Suppressor macrophage (primary cell): Measurements from ENCODE around the gene HIPK2.

Source experiments
- DNase-seq, 4 experiments: peaks; one replicate each; pipeline ENCODE4 v3.0.0-alpha.2; 2020 to 2022

Gene HIPK2

DNA sequence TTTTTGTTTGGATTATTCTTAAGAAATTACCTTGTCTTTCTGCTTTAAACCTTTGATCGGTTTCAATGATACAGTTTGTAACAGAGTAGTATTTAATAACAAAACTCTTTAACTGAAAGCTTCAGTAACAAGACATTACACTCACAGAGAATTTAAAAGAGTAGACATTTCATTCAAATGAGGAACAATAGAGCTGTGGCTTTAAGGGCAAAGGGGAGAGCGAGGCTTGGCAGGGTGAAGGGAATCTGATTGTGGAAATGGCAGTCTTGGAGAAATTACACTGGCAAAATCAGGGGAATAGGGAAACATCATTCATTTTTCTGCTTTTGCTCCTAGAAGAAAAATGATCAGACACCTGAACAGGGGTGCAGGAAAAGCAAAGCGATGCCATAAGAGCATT is 5.1 kb upstream of the HIPK2 start:
- DNase-seq: peak in 3 of 4 experiments; percentile 39 to 60 (median 49)

DNA sequence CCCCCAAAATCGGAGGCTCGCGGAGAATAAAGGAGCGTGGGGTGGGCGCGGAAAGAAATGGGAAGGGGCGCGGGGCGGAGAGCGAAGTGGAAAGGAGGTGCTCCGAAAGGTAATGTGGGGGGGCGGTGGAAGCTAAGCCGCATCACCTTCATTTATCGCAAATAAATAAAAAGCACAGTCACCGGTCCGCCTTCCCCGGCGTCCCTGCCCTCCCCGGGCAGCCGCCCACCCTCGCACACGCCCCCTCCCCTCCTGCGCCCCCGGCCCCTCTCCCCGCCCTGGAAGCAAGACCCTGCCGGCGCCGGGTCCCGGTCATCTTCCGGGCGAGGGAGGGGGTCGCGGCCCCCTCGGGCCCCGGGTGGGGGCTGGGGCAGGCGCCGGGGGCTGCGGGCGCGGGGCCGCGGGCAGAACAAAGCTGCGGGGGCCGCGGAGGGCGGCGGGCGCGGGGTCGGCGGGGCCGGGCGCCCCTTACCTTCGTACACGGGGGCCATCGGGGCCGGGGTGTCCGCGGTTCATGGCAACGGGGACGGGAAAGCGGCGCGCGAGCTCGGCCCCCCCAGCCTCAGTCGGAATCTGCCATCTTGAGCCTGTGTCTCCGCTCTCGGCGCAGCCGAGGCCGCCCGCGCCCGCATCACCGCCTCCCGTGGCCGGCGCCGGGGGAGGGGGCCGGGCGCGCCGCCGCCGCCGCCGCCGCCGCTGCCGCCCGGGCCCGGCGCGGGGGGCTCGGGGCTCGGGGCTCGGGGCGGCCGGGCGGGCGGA is 486 bp downstream of the HIPK2 start:
- DNase-seq: peak; percentile 48 to 78 (median 61)

DNA sequence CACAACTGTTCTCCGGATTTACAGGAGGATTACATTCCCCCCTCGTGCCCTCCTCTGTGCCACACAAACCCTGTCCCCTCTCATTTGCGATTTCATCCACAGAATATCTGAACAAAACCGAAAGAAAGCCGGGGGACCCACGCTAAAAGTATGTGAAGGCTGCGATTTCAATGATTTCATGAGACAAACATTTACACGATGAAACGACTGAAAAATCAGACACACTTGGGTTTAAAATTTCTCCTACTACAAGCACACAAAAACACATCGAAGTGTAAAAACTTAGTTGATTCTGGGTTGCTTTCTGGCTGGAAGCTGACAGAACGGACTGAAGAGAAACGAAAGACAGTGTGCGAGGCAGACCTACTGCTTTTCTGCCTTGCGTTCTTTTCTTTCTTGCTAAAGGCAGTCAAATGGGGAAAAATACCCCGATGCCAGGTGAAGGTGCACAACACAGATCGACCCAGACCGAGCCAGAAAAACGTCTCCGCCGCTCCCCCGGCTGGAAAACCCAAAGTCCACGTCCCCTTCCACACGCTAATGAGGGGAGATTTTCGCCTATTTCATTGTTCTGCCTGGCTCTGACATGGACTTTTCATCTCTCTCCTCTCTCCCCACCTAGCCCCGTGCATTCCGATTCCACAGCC is 1.2 kb downstream of the HIPK2 start:
- DNase-seq: peak; percentile 42 to 51 (median 49)

DNA sequence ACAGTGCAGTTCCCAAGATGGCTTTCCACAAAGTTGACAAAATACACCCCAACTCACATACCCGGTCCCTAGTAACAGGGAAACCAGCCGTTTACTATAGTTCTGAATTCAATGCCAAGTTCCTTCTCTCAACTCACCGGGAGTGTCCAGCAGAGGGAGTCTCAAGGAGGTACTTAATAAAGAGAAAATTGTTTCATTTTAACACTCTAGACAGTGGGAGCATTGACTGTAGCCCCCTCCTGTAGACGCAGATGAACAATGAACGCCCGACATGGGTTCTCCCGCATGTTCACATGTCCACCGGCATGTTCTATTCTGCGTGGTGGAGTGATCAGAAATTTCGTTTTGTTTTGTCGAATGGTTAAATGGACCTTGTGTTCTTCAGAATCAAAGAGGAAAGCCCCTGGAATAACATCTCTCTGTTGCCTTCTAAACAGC is 1.9 kb downstream of the HIPK2 start:
- DNase-seq: peak; percentile 84 to 89 (median 86)

DNA sequence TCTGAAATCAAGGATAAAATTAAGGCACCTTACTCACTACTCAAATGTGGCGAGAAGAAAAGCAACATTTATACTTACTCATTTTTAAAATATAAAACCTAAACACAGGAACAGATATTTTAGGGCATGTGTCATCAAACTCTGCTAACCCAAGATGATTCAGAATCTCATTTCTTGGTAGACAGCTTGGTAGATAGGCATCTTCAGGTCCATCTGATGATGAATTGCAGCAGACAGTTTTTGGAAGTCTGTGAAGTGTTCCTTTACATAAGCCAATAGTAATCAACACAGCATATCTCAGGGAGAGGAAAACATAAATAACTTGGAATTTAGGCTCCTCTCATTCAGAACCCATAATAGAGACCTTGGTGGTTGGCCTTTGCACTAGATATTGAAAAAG is 3.4 kb downstream of the HIPK2 start:
- peak in 1 of 4 experiments; percentile 17 for DNase-seq

DNA sequence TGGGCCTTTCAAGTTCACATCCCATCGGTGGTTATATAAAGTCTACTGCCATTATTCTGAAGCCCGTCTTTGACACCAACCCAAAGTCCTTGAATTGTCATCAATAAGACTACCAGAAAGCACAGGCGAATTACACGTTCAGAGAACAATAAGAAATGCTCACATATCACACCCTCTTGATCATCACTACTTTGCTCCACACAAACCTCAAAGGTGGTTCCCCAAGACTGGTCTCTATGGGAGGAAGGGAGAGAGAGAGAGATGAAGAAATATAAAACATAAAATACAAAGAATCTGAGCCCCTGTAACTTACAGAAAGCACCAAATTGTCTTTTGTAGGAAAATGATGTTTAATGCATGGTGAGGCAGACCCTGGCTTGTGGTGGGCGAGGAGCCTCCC is 4.4 kb downstream of the HIPK2 start:
- no peak for DNase-seq

DNA sequence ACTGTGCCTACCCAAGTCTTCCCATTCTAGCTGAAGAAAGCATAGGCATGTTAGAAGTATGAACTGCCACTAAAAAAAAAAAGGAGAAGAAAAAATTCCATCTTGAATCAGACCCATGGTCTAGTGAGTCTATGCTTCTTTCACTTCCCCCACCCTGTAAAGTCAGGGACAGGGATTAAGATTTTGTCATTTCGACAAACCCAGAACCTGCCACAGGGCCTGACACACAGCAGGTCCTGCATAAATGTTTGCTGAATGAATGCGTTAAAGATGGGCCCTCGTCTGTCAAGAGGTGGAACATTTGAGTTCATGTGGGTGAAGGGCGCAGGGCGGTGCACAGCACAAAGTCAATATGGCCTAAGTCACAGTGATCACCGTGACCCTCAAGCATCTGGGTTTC is 4.9 kb downstream of the HIPK2 start:
- DNase-seq: peak; percentile 41 to 77 (median 66)

DNA sequence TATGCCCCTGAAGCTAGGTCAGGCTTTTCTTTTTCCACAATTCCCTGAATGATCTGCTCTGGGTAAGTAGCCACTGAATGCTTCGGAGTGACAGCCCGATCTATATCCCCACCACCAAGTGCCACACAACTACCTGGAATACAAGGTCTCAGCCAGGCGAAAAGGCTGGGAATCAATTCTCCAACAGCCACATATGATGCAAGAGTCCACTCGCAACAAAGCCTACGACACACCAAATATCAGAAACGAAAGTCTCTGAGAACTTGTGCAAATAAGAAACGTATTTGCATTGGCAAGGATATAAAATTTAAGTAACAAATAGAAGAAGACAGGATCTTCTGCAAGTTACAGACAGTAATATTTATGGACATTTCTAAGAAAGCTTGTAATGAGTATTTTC is 5.7 kb downstream of the HIPK2 start:
- peak in 1 of 4 experiments; percentile 21 for DNase-seq

DNA sequence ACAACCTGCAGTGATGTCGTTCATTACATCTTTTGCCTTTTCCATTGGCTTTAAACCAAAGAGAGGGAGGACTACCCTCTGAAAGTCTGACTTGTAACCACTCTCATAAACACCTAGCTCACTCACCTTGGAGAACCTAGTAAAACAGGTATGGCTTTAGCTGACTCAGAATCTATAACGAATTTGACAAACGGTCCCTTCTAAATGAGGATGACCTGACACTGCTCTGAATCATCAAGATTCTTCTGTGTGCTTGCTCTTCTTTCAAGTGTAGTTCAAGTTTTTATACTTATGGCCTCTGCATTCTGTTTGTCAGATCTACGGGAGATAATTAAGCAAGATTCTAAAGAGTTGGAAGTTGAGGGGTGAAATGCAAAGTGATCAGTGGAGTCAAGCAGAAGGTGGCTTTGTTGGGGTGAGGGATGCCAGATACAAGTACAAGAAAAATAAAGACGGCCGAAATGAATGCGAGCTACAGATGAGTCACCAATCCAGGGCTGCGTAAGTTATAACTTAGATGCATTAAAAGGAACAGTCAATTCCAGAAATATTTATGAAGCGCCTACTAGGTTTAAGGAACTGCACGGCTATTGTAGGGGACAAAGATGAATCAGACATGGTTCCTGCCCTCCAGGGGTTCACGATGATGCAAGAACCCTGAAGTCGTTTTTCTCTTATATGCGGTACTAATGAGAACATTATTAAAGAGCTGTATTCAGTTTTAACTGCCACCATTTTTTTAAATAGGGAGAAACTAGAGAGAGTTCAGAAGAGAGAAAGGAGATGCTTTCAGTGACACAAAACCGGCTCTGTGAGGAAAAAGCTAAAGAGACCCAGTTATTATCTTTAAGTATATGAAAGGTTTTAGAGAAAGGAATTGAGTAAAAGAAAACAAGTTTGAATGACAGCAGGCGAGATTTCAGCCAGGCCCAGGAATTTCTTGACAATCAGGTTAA is 6.5 kb downstream of the HIPK2 start:
- peak; percentile 62 to 88 (median 70) for DNase-seq

DNA sequence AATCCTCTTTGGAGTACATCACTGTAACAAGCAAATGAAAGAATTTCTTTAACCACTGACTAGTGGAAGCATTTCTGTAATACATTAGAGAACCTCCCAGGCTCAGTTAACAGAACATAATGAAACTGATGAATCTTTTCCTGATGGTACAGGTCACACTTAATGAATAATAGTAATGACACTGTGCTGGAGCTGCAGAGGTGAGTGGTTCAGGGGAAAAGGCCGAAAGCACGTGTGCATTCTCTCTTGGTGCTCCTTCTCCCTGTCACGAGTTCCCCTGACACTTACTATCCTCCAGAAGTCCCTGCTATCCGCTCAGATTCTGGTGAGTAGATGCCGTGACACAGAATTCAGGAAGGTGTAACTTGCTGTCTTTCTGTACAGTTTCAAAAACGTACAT is 8.0 kb downstream of the HIPK2 start:
- DNase-seq: no peak

DNA sequence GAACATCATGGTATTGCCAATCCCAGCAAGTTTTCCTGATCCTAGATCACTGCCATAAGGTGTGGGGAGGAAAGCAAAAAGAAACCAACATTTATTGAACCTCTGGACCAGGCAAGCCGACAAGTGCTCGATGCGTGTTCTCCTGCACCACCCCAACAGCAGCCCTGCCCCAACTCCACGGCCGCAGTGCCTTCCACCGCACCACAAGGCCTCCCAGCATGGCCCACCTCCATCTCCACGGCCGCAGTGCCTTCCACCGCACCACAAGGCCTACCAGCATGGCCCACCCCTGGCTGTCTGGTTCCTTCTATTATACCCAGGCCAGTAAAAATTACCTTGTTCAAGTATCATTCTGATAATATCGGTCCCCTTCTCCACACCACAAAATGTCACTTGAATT is 8.7 kb downstream of the HIPK2 start:
- no peak for DNase-seq

DNA sequence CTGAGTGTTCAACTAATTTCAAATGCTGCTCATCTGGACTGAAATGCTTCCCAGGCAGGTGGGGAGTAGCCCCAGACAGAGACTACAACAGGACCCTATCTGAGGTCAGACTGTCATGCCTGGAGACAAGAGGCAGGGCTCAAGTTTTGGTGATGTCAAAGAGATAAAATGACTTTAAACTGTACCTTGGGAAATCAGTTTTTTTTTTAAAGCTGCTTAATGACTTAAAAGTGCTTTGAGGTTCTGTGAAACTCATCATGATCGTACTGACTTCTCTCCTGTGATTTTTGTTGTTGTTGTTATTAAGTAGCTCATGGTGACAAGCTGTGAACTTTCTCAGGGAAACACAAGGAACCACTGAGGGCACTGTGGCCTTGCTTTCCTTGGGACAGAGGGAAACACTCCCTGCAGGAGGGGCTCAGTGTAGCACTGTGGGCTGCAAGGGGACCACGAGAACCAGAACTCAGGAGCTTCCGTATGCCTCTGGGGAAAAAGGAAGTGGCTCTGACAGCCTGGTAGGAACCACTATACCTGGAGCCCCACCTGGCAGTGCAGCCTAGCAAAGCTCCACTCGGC is 9.5 kb downstream of the HIPK2 start:
- peak in 1 of 4 experiments; percentile 12 for DNase-seq

DNA sequence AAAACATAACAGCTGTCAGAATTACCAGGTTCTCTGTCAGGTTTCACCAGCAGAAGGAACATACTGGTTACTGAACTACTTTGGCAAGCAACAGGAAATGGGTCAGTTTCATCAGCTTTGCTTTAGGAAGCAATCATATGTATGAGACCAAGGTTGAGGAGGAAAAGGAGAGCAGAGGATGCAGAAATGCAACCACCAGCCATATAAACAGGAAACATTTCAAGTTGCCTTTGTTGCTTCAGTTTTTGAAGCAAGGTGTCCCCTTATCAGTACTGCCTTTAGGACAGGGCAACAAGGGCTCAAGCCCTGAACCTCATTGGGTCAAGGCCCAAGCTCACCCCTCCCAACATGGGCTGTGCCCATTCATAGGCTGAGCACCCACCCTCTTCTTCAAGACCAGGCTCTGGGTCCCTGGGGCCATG is 10.2 kb downstream of the HIPK2 start:
- DNase-seq: peak in 2 of 4 experiments; percentile 43 to 53

DNA sequence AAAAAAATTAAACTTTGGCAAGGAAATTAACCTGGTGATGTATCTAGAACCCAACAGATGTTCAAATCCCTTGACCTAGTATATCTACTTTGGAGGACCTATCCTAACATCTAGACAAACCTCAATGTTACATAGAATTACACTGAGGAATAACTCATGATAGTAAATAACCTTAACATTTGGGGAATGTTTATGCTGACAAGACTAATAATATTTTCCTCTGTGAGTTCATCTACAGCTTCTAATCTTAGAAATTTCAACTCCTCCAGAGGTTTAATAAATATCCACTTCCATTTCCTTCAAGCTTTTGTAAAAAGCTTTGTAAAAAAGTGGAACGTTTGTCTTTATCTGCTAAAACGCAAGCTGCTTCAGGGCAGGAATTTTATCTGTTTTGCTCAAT is 12.7 kb downstream of the HIPK2 start:
- DNase-seq: no peak

DNA sequence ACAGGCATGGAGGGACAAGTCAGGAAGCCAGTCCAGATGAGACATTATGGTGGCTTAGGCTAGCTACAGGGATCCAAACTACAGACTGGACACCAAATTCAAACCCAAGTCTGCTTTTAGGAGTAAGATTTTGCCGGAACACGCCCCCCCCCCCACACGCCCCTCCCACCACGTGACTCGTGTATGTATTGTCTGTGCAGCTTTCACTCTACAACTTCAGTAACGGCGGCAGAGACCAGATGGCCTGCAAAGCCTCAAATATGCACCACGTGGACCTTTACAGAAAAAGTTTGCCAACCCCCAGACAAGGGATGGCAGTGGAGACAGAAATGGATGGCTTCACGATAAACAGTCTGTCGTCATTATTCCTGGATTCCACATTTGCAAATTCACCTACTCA is 14.5 kb downstream of the HIPK2 start:
- DNase-seq: no peak

DNA sequence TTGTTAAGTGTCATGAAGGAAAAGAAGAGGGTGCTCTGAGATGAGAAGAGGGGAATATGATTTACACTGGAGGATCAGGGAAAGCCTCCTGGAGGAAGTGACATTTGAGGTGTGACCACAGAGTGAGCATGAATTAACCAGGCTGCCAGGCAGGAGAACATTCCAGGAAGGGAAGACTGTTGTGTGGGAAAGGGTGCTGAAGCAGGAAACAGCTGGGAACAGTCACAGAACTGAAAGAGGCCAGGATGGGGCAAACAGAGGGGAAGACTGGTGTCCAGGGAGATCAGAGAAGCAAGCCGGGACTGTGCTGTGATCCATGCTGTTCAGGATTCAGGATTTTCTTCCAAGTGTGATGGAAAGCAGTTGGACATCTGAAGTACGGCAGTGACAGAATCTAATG is 14.9 kb downstream of the HIPK2 start:
- DNase-seq: no peak

DNA sequence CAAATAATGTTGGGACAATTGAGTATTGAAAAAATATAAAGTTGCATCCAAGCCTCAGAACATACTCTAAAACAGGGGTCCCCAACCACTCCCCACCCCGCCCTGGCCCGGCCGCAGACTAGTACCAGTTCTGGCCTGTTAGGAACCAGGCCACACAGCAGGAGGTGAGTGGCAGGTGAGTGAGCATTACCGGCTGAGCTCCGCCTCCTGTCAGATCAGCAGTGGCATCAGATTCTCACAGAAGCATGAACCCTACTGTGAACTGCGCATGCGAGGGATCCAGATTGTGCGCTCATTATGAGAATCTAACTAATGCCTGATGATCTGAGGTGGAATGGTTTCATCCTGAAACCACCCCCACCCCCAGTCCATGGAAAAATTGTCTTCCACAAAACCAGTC is 19.4 kb downstream of the HIPK2 start:
- DNase-seq: no peak

DNA sequence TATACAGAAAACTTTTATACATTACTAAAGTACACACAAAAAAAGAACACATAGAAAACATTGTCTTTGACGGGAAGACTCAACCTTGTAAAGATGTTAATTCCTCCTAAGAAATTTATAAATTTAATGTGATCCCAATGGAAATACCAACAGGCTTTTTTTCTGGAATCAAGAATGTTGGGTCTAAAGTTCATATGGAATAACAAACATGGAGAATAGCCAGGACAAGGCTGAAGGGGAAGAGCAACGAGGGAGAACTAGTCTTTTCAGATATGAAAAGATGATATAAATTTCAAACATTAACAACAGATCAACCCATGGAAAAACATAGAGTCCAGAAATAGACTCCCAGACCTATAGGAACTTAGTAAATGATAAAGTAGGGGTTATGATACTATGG is 19.8 kb downstream of the HIPK2 start:
- DNase-seq: no peak

DNA sequence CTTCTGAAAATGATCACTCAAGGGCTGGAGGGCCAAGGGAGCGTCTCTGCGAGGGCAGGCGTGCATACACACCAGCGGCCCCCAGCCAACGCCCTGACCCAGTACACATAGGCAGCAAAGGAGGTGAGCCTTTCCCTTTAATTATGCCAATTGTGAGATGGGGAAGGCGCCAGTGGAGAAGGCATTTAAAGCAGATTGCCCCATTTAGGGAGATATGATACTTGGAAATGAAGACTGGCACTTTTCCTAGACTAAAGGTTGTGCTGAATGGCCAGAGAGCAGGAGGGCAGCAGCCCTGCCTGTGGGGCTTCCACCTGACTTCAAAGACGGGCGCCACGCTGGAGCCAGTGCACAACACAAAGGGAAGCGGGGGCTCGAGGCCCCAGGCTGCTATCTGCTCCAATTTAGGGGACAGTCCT is 24.1 kb downstream of the HIPK2 start:
- no peak for DNase-seq

DNA sequence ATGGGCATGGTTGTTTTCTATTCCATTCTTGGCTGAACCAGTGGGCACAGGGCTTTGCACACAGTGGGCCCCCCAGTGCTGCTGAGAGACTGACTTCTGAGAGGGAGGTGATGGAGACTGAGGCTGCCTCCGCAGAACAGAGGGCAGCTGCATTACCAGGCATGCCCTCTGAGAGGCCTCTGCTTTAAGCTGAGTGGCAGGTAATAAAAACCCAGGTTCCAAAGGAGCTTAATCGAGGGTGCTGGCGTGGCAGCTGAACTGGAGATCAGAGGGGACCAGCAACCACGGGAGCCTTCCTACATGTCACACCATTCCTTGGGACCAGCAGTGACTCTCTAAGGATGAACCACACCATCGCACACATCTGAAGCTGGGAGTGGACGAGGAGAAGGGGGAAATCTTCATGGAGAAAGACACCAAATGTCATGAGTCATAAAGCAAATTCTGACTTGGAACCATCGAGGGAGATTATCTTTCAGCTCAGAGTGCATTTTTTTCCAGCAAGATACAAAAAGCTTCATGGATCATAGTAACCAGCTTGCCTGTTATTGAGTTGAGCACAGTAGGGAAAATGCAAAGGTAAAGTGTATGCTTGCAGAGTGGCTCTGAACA is 24.6 kb downstream of the HIPK2 start:
- DNase-seq: no peak

DNA sequence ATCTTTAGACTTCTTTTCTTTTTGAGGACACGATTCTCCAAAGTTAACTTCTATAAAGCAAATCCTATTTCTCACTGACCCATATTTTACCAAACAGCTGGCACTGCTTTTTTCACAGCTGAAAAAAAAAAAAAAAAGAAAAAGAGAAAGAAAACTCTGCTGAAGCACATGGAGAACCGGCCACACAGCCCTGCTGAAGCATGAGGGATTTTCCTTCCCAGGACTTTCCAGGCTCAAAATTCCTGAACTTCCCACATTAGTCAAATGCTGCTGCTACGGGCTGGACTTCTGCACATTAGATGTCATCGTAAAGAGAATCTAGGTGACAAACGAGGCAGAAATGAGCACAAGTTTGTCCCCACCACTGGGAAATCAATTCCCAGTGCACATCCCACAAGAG is 25.2 kb downstream of the HIPK2 start:
- no peak for DNase-seq

DNA sequence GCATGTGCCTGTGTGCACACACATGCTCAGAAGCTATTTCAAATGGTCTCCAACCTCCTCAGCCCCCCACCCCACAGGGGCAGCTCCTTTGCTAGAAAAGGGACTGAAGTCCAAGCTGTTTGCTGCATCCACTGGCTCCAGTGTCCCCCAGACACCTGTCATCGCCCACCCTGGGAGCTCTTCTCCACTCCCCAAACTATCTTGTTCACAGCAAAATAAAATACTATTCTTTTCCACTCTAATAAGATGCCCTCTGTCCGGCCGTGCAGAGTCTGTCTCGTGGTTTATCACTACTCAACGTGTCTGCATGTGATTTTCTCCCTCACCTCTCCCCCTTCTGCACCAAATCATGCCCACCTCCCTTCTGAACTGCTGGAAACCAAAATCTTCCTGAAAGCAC is 25.6 kb downstream of the HIPK2 start:
- DNase-seq: no peak
